HL-60/S4 (cell line): ENCODE data around the gene MT1B.

Source experiments
- in situ Hi-C: fragments of 300-500 bp; cut with MboI; formaldehyde crosslinking; loops from 2 replicates; pipeline ENCODE4 v1.14.3; 2022; ENCODE audit warnings: low sequenced_read_pairs

Gene MT1B

DNA sequence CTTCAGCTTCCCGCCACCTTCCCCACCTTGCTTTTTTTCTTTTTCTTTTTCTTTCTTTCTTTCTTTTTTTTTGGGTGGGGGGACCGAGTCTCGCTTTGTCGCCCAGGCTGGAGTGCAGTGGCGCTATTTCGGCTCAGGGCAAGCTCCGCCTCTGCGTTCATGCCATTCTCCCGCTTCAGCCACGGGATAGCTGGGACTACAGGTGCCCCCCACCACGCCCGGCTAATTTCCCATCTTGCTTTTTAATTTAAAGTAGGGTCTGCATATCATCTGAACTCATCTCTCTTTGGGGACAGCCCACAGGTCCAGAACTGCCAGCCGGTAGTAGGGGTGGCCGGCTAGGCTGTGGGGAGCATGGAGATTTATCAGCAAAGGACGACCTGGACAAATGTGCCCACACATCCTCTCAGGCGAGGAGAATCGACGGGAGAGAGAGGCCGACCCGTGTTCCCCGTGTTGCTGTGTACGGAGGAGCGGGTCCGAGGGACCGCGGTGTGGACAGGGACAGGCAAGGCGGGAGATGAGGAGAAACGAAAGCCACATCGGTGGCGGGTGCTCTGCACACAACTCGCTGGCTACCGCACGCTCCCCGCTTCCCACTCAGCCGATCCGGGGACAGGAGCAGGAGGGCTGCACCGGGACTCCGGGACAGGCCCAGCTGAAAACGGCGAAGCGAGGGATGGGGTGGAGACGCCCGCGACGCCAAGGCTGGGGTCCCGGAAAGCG lies 16.8 kb upstream of the MT1B start:
- in situ Hi-C loops = no loop called here

DNA sequence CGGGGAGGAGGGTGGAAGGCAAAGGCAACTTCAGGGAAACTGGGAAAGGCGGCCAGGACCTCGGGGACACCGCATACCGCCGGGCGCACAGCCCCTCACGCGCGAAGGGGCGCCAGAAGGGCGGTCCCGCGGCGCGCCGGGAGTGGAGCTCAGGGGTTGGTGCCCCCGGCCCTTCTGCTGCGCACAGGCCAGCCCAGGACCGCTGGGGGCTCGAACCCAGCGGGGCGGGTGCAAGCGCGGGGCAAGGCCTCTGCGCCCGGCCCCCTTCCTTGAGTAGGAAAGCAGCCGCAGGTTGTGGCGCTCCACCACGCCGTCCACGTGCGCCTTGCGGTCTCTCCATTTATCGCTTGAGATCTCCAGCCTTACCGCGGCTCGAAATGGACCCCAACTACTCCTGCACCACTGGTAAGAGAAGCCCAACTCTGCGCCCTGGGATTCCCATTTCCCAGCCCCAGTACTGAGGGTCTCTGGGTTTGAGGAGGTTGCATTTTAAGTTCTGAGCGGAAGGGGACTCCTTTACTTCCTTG lies 16.2 kb upstream of the MT1B start:
- in situ Hi-C loops = no loop called here

DNA sequence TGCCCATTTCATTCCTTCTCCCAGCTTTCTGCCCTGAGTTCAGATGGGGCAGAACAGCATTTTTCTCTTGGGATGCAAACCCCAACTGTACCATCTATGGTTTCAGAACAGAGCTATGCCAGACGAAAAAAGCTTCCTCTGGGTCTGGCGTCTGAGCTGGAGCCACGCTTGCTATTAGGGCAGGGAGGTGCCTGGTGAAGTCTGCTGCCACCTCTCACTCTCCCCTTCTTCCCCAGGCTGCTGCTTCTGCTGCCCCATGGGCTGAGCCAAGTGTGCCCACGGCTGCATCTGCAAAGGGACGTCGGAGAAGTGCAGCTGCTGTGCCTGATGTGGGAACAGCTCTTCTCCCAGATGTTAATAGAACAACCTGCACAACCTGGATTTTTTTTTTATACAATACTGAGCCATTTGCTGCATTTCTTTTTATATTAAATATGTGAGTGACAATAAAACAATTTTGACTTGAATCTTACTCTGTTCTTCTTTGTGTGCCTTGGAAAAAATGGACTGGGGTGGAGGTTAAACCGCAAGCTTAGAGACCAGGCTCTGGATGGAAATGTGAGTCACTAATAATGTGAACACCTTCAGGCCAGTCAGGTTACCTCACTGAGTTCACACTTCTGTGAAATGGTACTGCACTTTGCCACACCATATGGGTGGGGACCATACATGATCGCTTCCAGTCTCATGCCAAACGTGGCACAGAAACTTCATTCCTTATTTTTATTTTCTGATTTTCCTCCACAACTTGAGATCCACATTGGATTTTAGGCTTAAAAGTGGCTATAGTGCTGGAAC lies 14.9 kb upstream of the MT1B start:
- in situ Hi-C loops = no loop called here

DNA sequence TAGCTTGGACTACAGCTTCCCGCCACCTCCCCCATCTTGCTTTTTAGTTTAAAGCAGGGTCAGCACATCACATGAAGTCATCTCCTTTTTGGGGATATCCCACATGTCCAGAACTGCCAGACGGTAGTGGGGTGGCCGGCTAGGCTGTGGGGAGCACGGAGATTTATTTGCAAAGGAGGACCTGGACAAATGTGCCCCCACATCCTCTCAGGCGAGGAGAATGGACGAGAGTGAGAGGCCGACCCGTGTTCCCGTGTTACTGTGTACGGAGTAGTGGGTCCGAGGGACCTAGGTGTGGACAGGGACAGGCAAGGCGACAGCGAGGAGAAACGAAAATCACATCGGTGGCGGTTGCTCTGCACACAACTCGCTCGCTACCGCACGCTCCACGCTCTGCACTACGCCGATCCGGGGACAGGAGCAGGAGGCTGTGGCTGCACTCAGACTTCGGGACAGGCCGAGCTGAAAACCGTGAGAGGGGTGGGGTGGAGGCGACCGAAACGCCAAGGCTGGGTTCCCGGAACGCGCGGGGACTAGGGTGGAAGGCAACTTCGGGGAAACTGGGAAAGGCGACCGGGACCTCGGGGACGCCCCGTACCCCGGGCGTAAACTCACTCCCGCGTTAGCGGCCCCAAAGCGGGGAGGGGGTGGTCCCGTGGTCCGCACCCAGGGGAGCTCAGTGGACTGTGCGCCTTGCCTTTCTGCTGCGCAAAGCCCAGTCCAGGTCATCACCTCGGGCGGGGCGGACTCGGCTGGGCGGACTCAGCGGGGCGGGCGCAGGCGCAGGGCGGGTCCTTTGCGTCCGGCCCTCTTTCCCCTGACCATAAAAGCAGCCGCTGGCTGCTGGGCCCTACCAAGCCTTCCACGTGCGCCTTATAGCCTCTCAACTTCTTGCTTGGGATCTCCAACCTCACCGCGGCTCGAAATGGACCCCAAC lies 13.6 kb upstream of the MT1B start, which contains the start of gene MT1A:
MT1A (plus strand) TSS at position 853 of the 937 bp plus-strand sequence; CDS start at position 926, 73 bp downstream.
- in situ Hi-C loops = no loop called here

DNA sequence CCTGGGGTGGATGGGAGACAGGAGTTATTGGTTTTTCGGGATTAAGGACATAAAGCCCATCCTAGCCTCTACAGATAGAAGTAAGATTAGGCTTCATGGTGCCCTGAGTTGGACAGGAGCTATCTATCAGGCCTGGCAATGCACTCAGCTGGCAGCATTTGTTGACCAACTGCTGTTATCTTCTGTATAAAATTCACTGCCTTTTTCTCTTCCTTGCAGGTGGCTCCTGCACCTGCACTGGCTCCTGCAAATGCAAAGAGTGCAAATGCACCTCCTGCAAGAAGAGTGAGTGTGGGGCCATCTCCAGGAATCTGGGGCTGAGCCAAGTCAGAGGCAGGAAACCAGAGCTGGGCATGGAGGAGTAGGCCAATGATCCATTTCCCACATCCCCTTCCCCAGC lies 12.6 kb upstream of the MT1B start:
- in situ Hi-C loops = no loop called here

DNA sequence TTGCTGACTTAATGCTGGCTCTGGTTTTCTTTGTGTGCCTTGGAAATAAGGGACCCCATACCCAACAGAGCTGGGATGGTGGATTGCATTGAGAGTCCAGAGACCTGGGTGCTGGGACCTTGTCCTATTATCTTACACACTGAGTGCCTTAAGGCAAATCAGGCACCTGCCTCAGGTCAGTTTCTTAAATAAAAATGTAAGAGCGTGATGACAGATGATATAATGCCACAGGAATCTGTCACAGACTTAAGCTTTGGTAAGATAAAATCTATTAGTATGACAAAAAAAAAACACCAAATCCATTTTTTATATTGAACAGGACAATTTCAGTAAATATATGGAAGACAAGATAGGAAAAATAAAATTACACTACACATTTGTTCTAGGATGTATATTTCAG lies 11.6 kb upstream of the MT1B start:
- in situ Hi-C loops = no loop called here

DNA sequence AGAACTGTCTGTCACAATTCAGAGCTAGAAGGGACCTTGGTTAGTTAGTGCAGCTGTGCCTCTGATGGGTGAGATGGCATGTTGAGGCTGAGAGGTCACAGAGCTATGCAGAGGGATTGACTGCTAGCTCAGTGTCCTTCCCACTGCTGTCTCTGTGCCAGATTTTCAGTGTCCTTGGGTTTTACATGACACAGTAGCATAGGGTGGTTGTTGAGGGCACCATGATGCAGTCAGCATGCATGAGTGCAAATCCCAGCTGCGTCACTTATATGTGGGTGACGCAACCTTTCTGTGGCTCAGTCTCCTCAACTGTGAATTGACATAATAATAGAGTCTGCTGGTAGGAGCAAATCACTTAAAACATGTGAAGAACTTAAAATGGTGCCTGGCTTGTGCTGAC lies 10.5 kb upstream of the MT1B start:
- in situ Hi-C loops = no loop called here

DNA sequence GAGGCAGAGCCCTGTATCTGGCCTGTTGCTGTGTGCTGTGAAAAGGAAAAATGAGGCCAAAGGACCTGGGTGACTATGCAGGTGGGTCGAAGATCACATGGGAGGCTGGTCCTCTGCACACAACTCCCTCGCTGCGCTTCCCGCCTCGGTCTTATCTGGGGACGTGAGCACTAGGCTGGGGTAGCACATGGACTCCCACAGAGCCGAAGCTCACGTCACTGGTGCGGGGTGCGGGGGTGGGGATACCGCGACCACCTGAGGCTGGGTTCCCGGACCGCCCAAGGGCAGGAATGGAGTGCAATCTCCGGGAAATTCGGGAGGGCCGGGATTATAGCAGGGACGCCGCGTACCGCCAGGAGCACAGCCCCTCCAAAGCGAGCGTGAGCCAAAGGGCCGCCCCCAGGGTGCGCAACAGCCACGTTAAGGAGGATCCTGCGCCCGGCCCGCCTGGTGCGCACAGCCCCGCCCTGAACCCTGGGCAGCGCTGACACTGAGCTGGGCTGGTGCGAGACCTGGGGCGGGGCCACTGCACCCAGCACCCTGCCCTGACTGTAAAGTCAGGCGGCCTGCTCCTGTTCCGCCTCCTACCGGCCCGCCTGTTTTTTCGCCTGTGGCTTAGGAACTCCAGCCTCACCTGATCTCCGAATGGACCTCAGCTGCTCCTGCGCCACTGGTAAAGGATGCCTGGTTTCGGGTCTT lies 8.5 kb upstream of the MT1B start:
- in situ Hi-C loops = no loop called here

DNA sequence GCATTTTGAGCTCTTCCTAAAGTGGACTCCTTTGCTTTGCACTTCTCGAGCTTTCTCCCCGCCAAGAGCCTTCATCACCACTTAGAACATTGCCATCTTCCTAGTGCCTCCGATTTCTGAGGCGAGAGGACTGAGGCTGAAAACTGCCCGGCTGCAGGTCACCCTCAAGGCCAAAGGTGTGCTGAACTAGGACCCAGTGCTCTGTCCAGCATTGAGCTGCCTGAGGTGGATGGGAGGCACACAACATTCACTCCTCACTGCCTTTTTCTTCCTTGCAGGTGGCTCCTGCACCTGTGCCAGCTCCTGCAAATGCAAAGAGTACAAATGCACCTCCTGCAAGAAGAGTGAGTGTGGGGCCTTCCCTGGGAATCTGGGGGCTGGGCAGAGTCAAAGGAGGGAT lies 7.9 kb upstream of the MT1B start:
- in situ Hi-C loops = no loop called here

DNA sequence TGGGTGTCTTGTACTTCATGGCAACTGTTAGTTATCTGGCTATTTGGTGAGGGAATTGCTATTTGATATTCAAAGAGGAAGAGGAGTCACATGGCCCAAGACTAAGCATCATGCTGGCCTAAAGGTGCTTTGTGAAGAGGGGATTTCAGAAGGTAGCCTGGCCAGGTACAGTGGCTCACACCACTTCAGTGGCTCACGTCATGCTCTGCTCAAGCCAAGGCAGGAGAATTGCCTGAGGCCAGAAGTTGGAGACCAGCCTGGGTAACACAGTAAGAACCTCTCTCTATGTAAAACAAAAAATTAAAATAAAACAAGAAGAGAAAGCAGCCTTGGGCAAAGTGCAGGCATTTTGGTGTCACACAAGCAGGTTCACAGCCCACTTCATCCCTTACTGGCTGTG lies 6.4 kb upstream of the MT1B start:
- in situ Hi-C loops = no loop called here

DNA sequence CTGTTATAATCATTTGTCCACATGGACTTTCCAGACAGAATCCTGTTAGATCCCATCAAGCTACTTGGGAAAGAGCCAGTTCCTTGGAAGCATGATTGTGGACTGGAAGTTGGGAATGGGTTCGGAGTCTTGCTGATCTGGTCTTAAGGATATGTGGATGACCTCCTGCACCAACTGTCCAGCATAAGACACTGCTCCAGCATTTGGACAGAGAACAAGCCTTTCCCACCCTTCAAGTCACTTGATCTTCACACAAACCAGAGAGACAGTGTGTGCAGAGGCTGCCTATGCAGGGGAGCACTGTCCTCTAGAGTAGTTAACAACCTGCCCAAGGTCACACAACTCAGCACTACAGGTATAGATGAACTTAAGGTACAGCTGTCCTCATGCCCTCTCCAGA lies 5.8 kb upstream of the MT1B start:
- in situ Hi-C loops = no loop called here

DNA sequence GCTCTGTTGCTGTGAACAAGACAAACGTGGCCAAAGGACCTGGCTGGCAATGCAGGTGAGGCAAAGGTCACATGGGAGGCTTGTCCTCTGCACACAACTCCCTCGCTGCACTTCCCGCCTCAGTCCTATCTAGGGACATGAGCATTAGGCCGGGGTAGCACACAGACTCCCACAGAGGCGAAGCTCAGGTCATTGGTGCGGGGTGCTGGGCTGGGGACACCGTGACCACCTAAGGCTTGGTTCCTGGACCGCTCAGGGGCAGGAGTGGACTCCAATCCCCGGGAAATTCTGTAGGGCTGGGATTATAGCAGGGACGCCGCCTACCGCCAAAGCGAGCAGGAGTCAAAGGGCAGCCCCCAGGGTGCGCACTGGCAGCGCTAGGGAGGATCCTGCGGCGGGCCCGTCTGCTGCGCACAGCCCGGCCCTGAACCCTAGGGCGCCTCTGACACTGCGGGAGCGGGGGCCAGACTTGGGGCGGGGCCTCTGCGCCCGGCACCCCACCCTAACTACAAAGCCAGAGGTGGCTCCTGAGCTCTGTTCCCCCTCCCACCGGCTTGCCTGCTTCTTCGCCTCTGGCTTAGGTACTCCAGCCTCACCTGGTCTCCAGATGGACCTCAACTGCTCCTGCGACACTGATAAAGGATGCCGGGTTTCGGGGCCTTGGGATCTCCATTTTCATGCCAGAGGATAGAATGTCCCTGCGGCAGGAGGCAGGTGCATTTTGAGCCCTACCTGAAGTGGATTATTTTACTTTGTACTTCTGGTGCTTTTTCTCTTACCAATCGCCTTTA lies 3.9 kb upstream of the MT1B start:
- in situ Hi-C loops = no loop called here

DNA sequence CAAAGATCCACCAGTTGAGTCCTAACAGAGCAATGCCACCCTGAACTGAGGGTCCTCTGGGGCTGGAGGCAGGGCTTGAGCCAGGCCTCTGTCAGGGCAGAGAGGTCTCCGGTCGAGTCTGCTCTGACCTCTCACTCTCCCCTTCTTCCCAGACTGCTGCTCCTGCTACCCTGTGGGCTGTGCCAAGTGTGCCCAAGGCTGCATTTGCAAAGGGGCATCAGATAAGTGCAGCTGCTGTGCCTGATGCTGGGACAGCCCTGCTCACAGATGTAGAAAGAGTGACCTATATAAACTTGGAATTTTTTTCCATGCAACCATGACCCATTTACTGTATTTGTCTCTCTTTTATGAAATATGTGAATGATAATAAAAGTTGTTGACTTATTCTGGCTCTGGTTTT lies 2.4 kb upstream of the MT1B start:
- in situ Hi-C loops = no loop called here

DNA sequence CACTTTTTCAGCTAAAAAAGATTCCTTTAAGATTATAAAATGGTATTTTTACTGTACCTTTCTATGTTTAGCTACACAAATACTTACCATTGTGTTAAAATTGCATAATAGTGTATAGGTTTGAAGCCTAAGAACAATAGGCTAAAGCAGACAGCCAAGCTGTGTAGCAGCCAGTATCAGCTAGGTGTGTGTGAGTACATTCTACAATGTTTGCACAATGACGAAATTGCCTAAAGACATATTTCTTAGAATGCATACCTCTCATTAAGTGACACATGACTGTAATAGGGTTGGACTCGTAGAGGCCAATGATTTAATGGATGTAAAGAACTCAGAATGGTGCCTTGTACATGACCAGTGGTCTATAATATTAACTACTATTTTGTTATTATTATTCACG lies 1.9 kb upstream of the MT1B start:
- in situ Hi-C loops = no loop called here

DNA sequence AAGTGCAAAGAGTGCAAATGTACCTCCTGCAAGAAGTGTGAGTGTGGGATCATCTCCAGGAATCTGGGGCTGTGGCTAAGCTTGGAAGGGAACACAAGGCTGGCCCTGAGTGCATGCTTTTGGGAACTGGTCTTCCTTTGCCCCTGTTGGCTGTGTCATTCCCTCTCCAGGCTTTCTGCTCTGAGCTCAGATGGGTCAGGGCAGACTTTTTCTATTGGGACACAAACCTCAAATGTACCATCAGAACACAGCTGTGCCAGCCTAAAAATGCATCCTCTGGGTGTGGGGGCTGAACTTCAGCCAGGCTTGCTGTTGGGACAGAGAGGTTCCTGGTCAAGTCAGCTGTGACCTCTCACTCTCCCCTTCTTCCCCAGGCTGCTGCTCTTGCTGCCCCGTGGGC lies 914 bp downstream of the MT1B start:
- in situ Hi-C loops = no loop called here

DNA sequence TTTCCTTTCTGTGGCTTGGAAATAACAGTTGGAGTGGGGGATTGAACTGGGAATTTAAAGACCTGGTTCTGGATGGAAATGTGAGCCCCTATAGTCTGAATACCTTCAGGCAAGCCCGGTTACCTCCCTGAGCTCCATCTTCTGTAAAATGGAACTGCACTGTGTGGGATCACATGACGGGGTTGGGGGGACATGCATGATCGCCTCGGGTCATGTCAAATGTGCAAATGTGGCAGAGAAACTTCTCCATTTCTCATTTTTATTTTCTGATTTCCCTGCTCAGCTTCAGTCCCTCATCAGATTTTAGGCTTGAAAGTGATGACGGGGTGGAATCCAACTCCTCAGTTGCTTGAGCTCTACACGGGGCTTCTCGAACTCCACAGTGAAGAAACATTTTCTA lies 1.5 kb downstream of the MT1B start:
- in situ Hi-C loops = no loop called here

DNA sequence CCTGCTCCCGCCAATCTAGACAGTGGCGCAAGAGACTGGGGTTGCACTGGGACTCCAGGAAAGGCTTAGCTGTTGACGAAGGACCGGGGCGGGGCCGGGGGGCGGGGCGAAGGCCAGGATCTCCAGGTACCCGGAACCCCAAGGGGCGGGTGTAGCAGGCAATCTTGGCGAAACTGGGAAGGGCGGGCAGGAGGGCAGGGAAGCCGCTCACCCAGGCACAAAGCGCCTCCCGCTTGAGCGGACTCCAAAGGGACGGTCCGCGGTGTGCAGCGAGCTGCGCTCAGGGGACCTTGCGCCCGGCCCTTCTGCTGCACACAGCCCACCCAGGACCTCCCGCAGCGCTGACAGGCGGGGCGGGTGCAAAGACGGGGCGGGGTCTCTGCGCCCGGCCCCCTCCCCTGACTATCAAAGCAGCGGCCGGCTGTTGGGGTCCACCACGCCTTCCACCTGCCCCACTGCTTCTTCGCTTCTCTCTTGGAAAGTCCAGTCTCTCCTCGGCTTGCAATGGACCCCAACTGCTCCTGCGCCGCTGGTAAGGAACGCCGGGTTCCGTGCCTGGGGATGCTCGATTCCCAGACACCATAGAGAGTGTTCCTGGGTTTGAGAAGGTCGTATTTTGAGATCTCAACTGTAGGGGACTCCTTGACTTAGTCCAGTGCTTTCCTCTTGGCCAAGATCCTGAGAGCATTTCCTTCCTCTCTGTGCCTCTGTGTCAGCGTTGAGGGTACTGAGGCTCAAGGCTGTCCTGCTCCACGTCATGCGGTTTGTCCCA lies 6.1 kb downstream of the MT1B start, which contains the start of gene MT1F:
MT1F (plus strand) TSS at position 405 of the 772 bp plus-strand sequence; CDS start at position 505, 100 bp downstream.
- in situ Hi-C loops = no loop called here

DNA sequence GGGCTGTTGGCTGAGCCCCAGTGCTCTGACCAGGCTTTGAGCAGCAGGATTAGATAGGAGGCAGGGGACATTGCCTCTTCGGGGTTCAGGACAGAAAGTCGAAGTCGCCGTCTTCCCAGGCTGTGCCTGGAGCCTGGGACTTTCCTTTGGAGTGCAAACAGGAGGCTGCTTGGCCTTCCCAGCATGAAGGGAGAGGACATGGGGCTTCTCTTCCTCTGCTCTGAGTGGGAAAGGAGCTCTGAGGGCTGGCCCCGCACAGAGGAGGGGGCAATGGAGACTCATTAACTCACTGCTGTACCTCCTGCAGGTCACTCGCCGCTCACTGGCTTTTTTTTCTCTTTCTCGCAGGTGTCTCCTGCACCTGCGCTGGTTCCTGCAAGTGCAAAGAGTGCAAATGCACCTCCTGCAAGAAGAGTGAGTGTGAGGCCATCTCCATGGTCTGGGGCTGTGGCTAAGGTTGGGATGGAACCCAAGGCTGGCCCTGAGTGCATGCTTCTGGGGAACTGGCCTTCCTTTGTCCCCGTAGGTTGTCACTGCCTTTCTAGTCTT lies 6.7 kb downstream of the MT1B start:
- in situ Hi-C loops = no loop called here
